Measurements from ENCODE around the gene WBP11.

The WBP11 gene

GRCh38 chr12:14824012-14824634 lies 20.8 kb upstream of the WBP11 start:
- DNase-seq, result no peak

- DNase-seq, result no peak
These were observed 10.7 kb upstream of the WBP11 start, which contains the start of gene SMCO3 for GRCh38 chr12:14814014-14814413. SMCO3 (minus strand) TSS chr12:14814182; CDS start chr12:14806680, 7,502 bp downstream.

- DNase-seq, result no peak
These were observed 8.2 kb upstream of the WBP11 start for GRCh38 chr12:14811486-14811885.

GRCh38 chr12:14810953-14811483 lies 7.7 kb upstream of the WBP11 start:
- DNase-seq, result no peak

- no peak for DNase-seq
These were observed 7.1 kb upstream of the WBP11 start for GRCh38 chr12:14810167-14810952.

GRCh38 chr12:14803830-14804160 lies 517 bp upstream of the WBP11 start:
- no peak for DNase-seq

GRCh38 chr12:14802721-14803010 lies 612 bp downstream of the WBP11 start:
- no peak for DNase-seq

GRCh38 chr12:14802247-14802646 lies 1.0 kb downstream of the WBP11 start:
- DNase-seq, result no peak

- DNase-seq, result no peak
These were observed 8.2 kb downstream of the WBP11 start for GRCh38 chr12:14795028-14795448.

GRCh38 chr12:14785568-14785967 lies 17.7 kb downstream of the WBP11 start:
- no peak for DNase-seq

GRCh38 chr12:14784471-14784870 lies 18.8 kb downstream of the WBP11 start:
- DNase-seq, result no peak

GRCh38 chr12:14782756-14783155 lies 20.5 kb downstream of the WBP11 start:
- DNase-seq, result no peak

- no peak for DNase-seq
These were observed 21.7 kb downstream of the WBP11 start for GRCh38 chr12:14781563-14781962.

- no peak for DNase-seq
These were observed 22.4 kb downstream of the WBP11 start for GRCh38 chr12:14780859-14781258.

GRCh38 chr12:14779834-14780233 lies 23.4 kb downstream of the WBP11 start:
- no peak for DNase-seq

- no peak for DNase-seq
These were observed 26.0 kb downstream of the WBP11 start for GRCh38 chr12:14777271-14777670.

- no peak for DNase-seq
These were observed 26.9 kb downstream of the WBP11 start for GRCh38 chr12:14776236-14776961.

- no peak for DNase-seq
These were observed 27.7 kb downstream of the WBP11 start for GRCh38 chr12:14775636-14775980.

- peak; percentile 7 for DNase-seq
These were observed 28.2 kb downstream of the WBP11 start for GRCh38 chr12:14774906-14775635.

GRCh38 chr12:14774074-14774905 lies 29.0 kb downstream of the WBP11 start:
- DNase-seq, result peak; percentile 84

- DNase-seq, result no peak
These were observed 29.6 kb downstream of the WBP11 start for GRCh38 chr12:14773685-14774073.

GRCh38 chr12:14772946-14773345 lies 30.3 kb downstream of the WBP11 start:
- no peak for DNase-seq

Measured in effector CD4-positive, alpha-beta T cell (primary cell).